IPS DF 19.7 (cell line): Measurements from ENCODE around the gene ORMDL2.
"Not testable (repeated sequence)": the region's sequence is repeated elsewhere in the genome, so short reads cannot be mapped to it uniquely, and the experiment has no call there.

Experiments used
- DNase-seq: peaks from one replicate; pipeline ENCODE4 v3.0.0-alpha.2; 2013; ENCODE audit warnings: low read depth, low spot score

Gene ORMDL2

GRCh38 chr12:55828357-55828756, 10.5 kb downstream of the ORMDL2 start:
- no peak for DNase-seq

- no peak for DNase-seq
These were observed 12.2 kb downstream of the ORMDL2 start for GRCh38 chr12:55829967-55830600.

GRCh38 chr12:55830601-55831446, 13.0 kb downstream of the ORMDL2 start:
- DNase-seq, result no peak

- DNase-seq, result no peak
These were observed 13.6 kb downstream of the ORMDL2 start for GRCh38 chr12:55831447-55831815.

- no peak for DNase-seq
These were observed 15.2 kb downstream of the ORMDL2 start for GRCh38 chr12:55833056-55833455.

GRCh38 chr12:55834400-55834799, 16.6 kb downstream of the ORMDL2 start:
- DNase-seq, result not testable (repeated sequence)

- DNase-seq, result no peak
These were observed 20.5 kb downstream of the ORMDL2 start for GRCh38 chr12:55838361-55838760.

GRCh38 chr12:55839345-55840140, 21.7 kb downstream of the ORMDL2 start:
- DNase-seq, result no peak

- no peak for DNase-seq
These were observed 22.9 kb downstream of the ORMDL2 start for GRCh38 chr12:55840581-55841351.

- DNase-seq, result no peak
These were observed 25.0 kb downstream of the ORMDL2 start, which contains the start of gene MMP19 for GRCh38 chr12:55842681-55843429. TSS of gene MMP19 (minus strand) at chr12:55842936. CDS start at chr12:55842830, 106 bp downstream.

GRCh38 chr12:55843431-55843830, 25.6 kb downstream of the ORMDL2 start:
- no peak for DNase-seq

- DNase-seq, result no peak
These were observed 27.1 kb downstream of the ORMDL2 start for GRCh38 chr12:55844961-55845360.

- DNase-seq, result no peak
These were observed 27.5 kb downstream of the ORMDL2 start for GRCh38 chr12:55845361-55845760.

- DNase-seq, result no peak
These were observed 28.1 kb downstream of the ORMDL2 start for GRCh38 chr12:55845785-55846496.

GRCh38 chr12:55847033-55847432, 29.2 kb downstream of the ORMDL2 start:
- no peak for DNase-seq

GRCh38 chr12:55847603-55848291, 29.9 kb downstream of the ORMDL2 start:
- DNase-seq, result no peak

- no peak for DNase-seq
These were observed 31.9 kb downstream of the ORMDL2 start for GRCh38 chr12:55849616-55850343.

- DNase-seq, result no peak
These were observed 32.6 kb downstream of the ORMDL2 start for GRCh38 chr12:55850401-55850800.

- DNase-seq, result no peak
These were observed 33.1 kb downstream of the ORMDL2 start for GRCh38 chr12:55850893-55851292.
